HuH-7.5 (cell line): ENCODE results near the gene ARID3A.
"Not testable (repeated sequence)": the region's sequence is repeated elsewhere in the genome, so short reads cannot be mapped to it uniquely, and the experiment has no call there.

ENCODE experiments used
- DNase-seq: peaks from one replicate; pipeline ENCODE4 v3.0.0; 2011; ENCODE audit warnings: low spot score

ARID3A gene

GRCh38 chr19:925526-926322, at the start of gene ARID3A:
TSS of gene ARID3A (plus strand) at chr19:926035. CDS start at chr19:929529, 3,494 bp downstream.
- peak; percentile 97 for DNase-seq

GRCh38 chr19:876089-876488, 49.7 kb upstream of the ARID3A start:
- DNase-seq, result no peak

GRCh38 chr19:876780-877314, 49.0 kb upstream of the ARID3A start:
- DNase-seq, result no peak

GRCh38 chr19:877992-878660, 47.7 kb upstream of the ARID3A start:
- DNase-seq, result not testable (repeated sequence)

GRCh38 chr19:878751-879561, 46.9 kb upstream of the ARID3A start:
- DNase-seq, result not testable (repeated sequence)

- no peak for DNase-seq
Observed at GRCh38 chr19:879711-880438, 46.0 kb upstream of the ARID3A start.

- DNase-seq, result no peak
Observed at GRCh38 chr19:881385-882071, 44.3 kb upstream of the ARID3A start.

GRCh38 chr19:882871-883497, 42.9 kb upstream of the ARID3A start:
- no peak for DNase-seq

GRCh38 chr19:883661-884211, 42.1 kb upstream of the ARID3A start:
- DNase-seq, result no peak

- DNase-seq, result no peak
Observed at GRCh38 chr19:884420-885211, 41.2 kb upstream of the ARID3A start.

- no peak for DNase-seq
Observed at GRCh38 chr19:885536-886224, 40.2 kb upstream of the ARID3A start.

GRCh38 chr19:887072-887471, 38.8 kb upstream of the ARID3A start:
- DNase-seq, result no peak

GRCh38 chr19:887599-887998, 38.2 kb upstream of the ARID3A start:
- no peak for DNase-seq

- DNase-seq, result no peak
Observed at GRCh38 chr19:888581-889385, 37.1 kb upstream of the ARID3A start.

GRCh38 chr19:889662-890295, 36.1 kb upstream of the ARID3A start:
- no peak for DNase-seq

- DNase-seq, result no peak
Observed at GRCh38 chr19:890831-891230, 35.0 kb upstream of the ARID3A start.

GRCh38 chr19:891421-892200, 34.2 kb upstream of the ARID3A start:
- not testable (repeated sequence) for DNase-seq
